Measurements from ENCODE around the gene ASCL2.
"Not testable (repeated sequence)": the region's sequence is repeated elsewhere in the genome, so short reads cannot be mapped to it uniquely, and the experiment has no call there.

ASCL2 gene

DNA sequence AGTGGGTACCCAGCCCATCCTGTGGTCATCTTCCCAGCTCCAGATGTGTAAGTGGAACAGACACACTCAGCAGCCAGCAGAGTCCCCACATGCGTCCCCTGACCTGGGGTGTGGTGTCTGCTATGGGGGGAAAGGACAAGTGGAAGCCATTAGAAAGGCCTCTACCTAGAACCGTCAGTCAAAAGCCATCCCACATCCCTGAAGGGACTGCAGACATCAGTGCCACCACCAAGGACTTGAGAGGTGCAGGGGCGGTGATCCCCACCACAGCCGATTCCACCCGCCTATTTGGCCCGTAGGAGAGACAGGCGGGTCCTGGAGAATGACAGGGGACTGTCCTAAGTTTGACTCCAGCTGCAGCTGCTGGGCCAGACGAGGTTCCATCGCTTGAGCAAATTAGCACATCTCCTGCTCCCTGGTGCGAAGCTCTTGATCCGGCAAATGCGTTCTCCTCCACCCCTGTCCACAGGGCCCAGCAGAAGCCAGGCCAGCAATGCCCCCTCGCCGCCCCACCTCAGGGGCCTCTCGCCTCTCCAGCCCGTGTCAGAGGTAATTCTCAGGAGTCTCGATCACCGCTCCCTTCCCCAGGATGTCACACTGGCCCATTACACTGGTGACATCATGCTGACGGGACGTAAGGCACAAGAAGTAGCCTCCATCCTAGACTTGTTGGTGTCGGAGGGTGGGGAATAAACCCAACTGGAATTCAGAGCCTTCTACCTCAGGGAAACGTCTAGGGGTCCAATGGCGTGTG, 33.8 kb downstream of the ASCL2 start:
- DNase-seq (ENCODE audit: low spot score); FAIRE-seq: not testable (repeated sequence)

DNA sequence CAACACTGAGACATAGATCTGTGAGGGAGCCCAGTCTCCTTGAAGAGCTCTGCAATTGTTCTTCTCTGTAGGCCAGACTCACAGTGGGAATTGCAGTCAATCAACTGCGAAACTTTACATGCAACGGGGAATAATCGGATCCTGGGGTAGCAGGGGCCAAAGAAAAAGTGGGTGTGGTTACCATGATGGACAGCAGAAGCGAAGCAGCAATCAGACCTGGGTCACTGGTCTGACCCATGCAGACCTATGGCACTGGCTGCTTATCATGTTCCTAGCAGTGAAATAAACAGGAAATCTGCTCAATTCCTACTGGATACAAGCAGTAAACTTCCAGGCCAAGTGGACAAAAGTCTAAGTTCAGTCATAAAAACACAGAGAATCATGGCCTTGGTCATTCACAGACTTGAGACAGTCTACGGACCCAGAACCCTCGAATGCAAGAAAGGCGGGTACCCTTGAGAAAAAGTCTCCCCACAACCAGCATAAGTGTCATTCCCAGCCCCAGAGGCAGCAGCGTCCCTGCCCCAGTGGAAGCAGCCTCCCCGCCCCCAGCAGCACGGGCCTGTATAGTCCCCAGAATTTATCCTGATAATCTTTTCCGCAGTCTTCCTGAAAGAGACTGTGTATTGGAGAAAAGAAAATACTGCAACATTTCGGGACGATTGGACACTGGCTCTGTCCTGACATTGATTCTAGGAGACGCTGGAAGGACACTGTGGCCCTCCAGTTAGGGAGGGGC, 34.6 kb downstream of the ASCL2 start:
- DNase-seq (ENCODE audit: low spot score): no peak
- FAIRE-seq: no peak

DNA sequence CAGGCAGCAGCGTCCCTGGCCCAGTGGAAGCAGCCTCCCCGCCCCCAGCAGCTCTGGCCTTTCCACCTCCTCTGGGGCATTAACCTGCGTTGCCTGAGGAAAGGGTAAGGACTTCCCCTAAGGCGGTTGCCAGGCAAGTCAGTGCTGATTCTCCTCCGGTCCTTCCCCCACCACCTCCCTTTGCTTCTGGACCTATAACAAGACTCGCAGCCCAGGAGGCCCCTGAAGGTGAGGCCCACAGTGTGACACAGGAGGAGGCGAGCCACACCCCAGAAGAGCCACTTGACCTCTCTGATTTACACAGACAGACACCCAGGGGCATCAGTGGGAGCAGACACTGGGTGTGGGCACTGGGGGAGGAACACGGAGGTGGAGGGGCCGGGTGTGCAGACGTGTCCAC, 35.4 kb downstream of the ASCL2 start:
- FAIRE-seq (no peak), DNase-seq (ENCODE audit: low spot score) (no peak)

DNA sequence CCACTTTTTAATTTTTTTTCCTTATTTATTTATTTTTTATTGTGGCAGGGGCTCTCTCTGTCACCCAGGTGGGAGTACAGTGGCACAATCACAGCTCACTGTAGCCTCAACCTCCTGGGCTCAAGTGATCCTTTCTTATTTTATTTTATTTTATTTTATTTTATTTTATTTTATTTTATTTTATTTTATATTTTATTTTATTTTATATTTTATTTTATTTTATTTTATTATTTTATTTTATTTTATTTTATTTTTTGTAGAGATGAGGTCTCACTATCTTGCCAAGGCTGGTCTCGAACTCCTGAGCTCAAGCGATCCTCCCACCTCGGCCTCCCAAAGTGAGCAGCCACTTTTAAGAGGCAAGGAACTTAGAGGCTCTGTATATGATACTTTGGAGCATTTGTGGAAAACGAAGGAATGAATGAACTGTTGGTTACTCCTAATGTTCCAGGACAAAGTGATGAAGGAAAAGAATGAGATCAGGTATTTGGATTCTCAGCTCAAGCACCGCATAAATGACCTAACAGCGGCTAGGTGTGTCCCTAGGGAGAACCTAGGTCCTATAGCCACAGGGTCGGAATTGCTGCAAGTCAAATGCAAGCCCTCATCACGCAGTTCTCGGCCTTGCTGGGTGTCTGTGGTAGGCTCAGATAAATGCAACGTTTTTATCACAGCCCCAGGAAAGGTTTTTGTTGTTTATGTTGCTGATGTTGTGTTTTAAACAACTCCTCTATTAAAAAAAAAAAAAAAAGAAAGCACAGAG, 36.5 kb downstream of the ASCL2 start:
- no peak for FAIRE-seq
- no peak for DNase-seq (ENCODE audit: low spot score)

DNA sequence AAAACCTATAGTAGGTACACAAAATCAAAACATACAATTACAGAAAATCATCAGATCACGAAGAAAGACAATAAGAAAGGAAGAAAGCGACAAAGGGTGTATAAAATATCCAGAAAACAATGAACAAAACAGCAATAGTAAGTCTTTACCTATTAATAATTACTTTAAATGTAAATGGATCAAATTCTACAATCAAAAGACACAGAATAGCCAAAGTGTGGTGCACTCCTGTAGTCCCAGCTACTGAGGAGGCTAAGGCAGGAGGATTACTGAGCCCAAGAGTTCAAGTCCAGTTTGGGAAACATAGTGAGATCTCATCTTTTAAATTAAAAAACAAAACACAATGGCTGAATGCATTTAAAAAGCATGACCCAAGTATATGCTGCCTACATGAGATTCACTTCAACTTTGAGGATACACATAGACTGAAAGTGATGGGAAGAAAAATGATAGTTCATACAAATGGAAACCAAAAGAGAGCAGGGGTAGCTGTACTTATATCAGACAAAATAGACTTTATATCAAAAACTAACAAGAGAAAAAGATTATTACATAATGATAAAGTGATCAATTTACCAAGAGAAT, 40.6 kb downstream of the ASCL2 start:
- no peak for DNase-seq (ENCODE audit: low spot score)
- no peak for FAIRE-seq

DNA sequence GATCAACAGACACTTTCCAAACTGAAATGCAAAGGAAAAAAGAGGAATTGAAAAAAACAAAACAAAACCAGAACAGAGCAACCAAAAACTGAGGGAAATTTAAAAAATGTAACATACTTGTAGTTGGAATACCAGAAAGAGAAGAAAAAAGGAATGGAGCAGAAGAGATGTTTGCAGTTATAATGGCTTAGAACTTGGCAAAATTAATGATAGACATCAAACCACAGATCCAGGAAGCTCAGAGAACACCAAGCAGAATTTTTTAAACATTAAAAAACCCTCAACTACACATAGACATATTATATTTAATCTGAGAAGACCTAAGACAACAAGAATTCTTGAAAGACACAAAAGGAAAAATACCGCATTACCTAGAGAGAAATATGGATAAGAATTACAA, 46.1 kb downstream of the ASCL2 start:
- FAIRE-seq (no peak), DNase-seq (ENCODE audit: low spot score) (no peak)

DNA sequence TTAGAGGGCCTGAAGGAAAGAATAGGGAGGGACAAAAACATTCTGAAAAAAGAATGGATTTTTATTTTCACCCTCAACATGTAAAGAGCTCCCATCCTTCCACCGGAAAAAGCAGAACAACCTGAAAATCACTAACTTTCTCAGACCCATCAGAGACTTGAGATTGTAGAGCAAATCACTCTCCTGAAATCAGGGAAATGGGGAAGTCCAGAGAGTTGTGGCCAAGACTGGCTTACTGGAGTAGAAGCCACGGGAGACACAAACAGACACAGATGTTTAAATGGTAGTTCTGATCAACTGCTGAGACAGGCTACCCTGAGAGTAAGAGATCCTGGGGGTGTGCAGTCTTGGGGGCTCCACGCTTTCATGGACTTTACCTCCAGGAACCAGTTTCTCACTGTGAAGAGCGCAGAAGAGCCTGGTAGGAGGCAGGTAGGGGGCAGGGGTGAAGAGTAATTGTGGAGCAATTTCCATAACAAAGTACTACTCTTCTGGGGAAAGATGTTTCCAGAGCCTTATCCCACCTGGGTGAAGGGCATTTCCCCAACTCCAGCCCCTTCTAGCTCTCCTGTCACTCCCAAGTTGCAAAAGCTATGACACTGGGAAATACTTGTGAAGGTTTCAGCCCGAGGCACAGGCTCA, 47.1 kb downstream of the ASCL2 start:
- FAIRE-seq (no peak), DNase-seq (ENCODE audit: low spot score) (no peak)

DNA sequence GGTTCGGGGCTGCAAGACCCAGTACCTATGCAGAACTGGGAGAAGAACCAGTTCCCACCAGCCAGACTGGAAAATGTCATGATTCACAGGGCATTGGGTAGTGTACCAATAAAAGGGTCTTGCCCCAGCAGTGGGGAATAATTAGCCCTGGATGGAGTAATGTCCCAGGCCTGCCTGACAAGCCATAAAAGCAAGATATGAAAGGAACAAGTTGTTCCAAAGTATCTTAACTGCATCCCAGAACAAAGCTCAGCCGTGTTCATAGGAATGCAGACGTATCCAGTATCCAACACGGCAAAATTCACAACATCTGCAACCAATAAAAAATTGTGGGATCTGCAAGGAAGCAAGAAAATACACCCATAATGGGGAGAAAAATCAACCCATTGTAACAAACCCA, 47.9 kb downstream of the ASCL2 start:
- no peak for FAIRE-seq
- no peak for DNase-seq (ENCODE audit: low spot score)

DNA sequence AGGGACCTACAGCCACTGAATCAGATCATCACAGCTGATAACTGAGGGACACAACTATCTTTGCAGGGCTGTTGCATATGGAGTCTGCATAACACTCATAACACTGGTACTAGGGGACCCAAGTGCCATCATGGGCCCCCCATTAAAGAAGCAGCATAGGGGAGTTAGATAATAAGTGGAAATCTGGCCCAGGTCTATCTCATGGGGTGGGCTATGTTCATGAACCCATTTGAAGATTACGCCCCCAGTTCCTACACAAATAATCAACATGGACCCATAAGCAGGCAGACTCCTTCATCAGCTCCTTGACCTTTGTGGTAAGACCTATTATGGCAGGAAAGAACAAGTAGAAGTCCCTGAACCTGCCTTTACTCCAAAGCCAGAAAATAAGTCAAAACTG, 48.8 kb downstream of the ASCL2 start:
- no peak for FAIRE-seq
- DNase-seq (ENCODE audit: low spot score): no peak

DNA sequence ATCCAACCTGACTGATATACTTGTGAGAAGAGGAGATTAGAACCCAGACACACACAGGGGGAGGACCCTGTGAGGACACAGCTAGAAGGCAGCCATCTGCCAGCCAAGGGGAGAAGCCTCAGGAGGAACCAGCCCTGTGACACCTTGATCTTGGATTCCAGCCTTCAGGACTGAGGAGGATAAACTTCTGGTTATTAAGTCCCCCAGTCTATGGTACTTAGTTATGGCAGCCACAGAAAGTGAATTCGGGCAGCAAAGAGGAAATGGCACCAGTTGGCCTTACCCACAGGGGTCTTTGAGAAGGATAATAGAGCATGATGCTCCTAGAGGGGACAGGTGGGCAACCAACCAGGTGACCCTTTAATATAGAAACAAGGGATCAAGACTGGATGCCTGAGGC, 49.4 kb downstream of the ASCL2 start:
- FAIRE-seq: no peak
- DNase-seq (ENCODE audit: low spot score): no peak

DNA sequence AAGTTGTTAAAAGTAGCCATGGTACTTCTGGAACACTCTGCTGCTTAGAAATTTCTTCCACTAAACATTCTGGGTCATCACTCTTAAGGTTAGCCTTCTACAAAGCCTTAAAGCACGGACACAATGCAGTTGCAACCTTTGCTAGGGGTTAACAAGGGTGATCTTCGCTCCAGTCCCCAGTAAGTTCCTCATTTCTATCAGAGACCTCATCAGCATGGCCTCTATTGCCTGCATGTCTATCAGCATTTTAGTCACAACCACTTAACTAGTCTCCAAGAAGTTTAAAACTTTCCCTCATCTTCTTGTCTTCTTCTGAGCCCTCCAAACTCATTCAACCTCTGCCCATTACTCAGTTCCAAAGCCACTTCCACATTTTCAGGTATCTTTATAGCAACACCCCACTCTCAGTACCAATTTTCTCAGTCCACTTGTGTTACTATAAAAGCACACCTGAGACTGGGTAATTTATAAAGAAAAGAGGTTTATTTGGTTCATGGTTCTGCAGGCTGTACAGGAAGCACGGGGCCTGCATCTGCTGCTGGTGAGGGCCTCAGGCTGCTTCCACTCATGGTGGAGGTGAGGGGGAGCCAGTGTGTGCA, 50.1 kb downstream of the ASCL2 start:
- FAIRE-seq (no peak), DNase-seq (ENCODE audit: low spot score) (no peak)

DNA sequence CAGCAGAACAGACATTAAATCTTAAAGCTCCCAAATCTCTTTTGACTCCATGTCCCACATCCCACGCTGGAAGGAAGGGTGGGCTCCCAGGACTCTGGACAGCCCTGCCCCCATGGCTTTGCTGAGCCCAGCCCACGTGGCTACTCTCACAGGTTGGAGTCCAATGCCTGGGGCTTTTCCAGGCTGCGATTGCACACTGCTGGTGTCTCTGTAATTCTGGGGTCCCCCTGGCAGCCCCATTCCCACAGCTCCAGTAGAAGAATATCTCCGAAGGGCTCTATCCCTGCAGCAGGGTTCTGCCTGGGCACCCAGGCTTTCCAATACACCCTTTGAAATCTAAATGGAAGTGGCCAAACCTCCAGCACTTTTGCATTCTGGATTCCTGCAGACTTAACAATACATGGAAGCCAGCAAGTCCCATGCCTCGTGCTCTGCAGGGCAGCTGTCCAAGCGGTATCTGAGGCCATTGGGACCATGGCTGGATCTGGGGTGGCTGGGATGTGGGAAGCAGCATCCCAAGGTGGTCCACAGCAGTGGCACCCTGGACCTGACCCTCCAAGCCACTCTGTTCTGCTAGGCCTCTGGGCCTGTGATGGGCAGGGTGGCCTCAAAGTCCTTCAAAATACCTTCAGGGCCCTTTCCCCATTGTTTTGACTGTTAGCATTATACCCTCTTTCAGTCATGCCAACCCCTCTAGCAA, 50.9 kb downstream of the ASCL2 start:
- no peak for DNase-seq (ENCODE audit: low spot score)
- no peak for FAIRE-seq
